HFF-Myc (cell line): ENCODE results near the gene CDC42BPA.

ENCODE experiments used
- DNase-seq: peaks from one replicate; pipeline ENCODE4 v3.0.0-alpha.2; 2011; ENCODE audit warnings: low read depth; ENCODE audit errors: extremely low read depth
- H3K4me3 ChIP-seq: replicated peaks from 2 replicates; pipeline ENCODE4 v1.5.1; 2011; ENCODE audit warnings: low read depth, mild to moderate bottlenecking, control low read depth, low read length
- CTCF ChIP-seq: IDR thresholded peaks from 2 replicates; pipeline ENCODE4 v1.5.1; 2012; ENCODE audit warnings: mild to moderate bottlenecking, low read depth, low read length, control low read depth; ENCODE audit errors: missing control alignments

CDC42BPA gene

GRCh38 chr1:226995365-226996332 is 322.6 kb downstream of the CDC42BPA start:
- TF ChIP-seq CTCF, result no peak
- H3K4me3 ChIP-seq, result no peak overlapping the region
- DNase-seq, result no peak

- no peak for DNase-seq
- no peak for TF ChIP-seq CTCF
- no peak overlapping the region for H3K4me3 ChIP-seq
Measured at GRCh38 chr1:226994586-226995364, 323.5 kb downstream of the CDC42BPA start.

- TF ChIP-seq CTCF, result no peak
- no peak for DNase-seq
- H3K4me3 ChIP-seq, result no peak overlapping the region
Measured at GRCh38 chr1:226993814-226994585, 324.3 kb downstream of the CDC42BPA start.

- TF ChIP-seq CTCF, result no peak
- DNase-seq, result no peak
Measured at GRCh38 chr1:226991920-226992319, 326.4 kb downstream of the CDC42BPA start.

GRCh38 chr1:226990133-226990716 is 328.1 kb downstream of the CDC42BPA start:
- no peak overlapping the region for H3K4me3 ChIP-seq
- no peak for TF ChIP-seq CTCF
- no peak for DNase-seq

More at GRCh38 chr1:226991920-226992319, 326.4 kb downstream of the CDC42BPA start:
- H3K4me3 ChIP-seq, result no peak overlapping the region
